HFFc6 (cell line): Measurements from ENCODE around the gene SV2B. TPM values are rescaled to one million over a fixed set of nuclear protein-coding genes. Genes with fewer than 3 reads are reported as not detected.

ENCODE experiments used
- DNase-seq: peaks from one replicate; pipeline ENCODE4 v3.0.0-alpha.2; 2018
- H3K27ac Mint-ChIP-seq: 2 replicates; pipeline ENCODE4 v1.8.0; 2020; ENCODE audit warnings: mild to moderate bottlenecking, mixed read lengths
- H3K27me3 Mint-ChIP-seq: 2 replicates; pipeline ENCODE4 v1.8.0; 2021; ENCODE audit warnings: mild to moderate bottlenecking, moderate library complexity, mixed read lengths; ENCODE audit not compliant: insufficient read depth
- H3K36me3 Mint-ChIP-seq: 2 replicates; pipeline ENCODE4 v1.8.0; 2021; ENCODE audit warnings: low read depth, mixed read lengths
- H3K4me1 Mint-ChIP-seq: 2 replicates; pipeline ENCODE4 v1.8.0; 2020; ENCODE audit warnings: low read depth, mixed read lengths
- H3K4me3 Mint-ChIP-seq: 2 replicates; pipeline ENCODE4 v1.8.0; 2020; ENCODE audit warnings: mild to moderate bottlenecking, moderate library complexity, mixed read lengths
- H3K9me3 Mint-ChIP-seq: 2 replicates; pipeline ENCODE4 v1.8.0; 2020; ENCODE audit warnings: mild to moderate bottlenecking, mixed read lengths
- CTCF ChIP-seq: fragments of 200-600 bp; sonication (generic); IDR thresholded peaks from 2 replicates; pipeline ENCODE4 v1.5.0; 2021; ENCODE audit warnings: antibody characterized with exemption, mild to moderate bottlenecking
- total RNA-seq, 6 experiments: library from RNA; stranded (reverse); fragmentation: NEBNext Ultra II Directional; extraction: Animal tissue kit (Norgen Biotek cat#: 25700); gene quantifications; 2 replicates in 1 of 6; 3 replicates in 5 of 6; pipeline ENCODE4 v1.2.3, GENCODE V29; 2021

SV2B gene
- total RNA-seq, 6 experiments from 2014 or later: not detected

- Mint-ChIP-seq H3K4me1 (peaks cover 11% of the 10 kb centered on the region), H3K9me3 (peaks cover 5% of the 10 kb centered on the region; the same call in 1 of the 2 replicates), H3K27ac (no peak overlapping the region), H3K27me3 (peaks cover 21% of the 10 kb centered on the region), H3K36me3 (no peaks in the 10 kb centered on the region), H3K4me3 (no peak overlapping the region)
- no peak for TF ChIP-seq CTCF
- no peak for DNase-seq
Observed at GRCh38 chr15:91104111-91104510, 4.1 kb downstream of the SV2B start.

GRCh38 chr15:91108421-91108820 is 8.4 kb downstream of the SV2B start:
- Mint-ChIP-seq H3K36me3 (no peaks in the 10 kb centered on the region), H3K9me3 (peaks cover 5% of the 10 kb centered on the region; the same call in 1 of the 2 replicates), H3K4me3 (no peak overlapping the region), H3K27ac (no peak overlapping the region), H3K27me3 (peaks cover 5% of the 10 kb centered on the region), H3K4me1 (no peaks in the 10 kb centered on the region)
- TF ChIP-seq CTCF: no peak
- DNase-seq: no peak

GRCh38 chr15:91109885-91110284 is 9.8 kb downstream of the SV2B start:
- no peaks in the 10 kb centered on the region for H3K4me1 Mint-ChIP-seq
- H3K27me3 Mint-ChIP-seq: peaks cover 2% of the 10 kb centered on the region; the same call in 1 of the 2 replicates
- no peak for TF ChIP-seq CTCF
- peaks cover 5% of the 10 kb centered on the region; the same call in 1 of the 2 replicates for H3K9me3 Mint-ChIP-seq
- no peak for DNase-seq
- no peaks in the 10 kb centered on the region for H3K36me3 Mint-ChIP-seq
- no peak overlapping the region for H3K27ac Mint-ChIP-seq
- H3K4me3 Mint-ChIP-seq: no peak overlapping the region

- Mint-ChIP-seq H3K4me3 (no peak overlapping the region), H3K36me3 (no peaks in the 10 kb centered on the region), H3K27ac (no peak overlapping the region), H3K27me3 (peaks cover 2% of the 10 kb centered on the region; the same call in 1 of the 2 replicates), H3K4me1 (no peaks in the 10 kb centered on the region), H3K9me3 (peaks cover 5% of the 10 kb centered on the region; the same call in 1 of the 2 replicates)
- no peak for DNase-seq
- TF ChIP-seq CTCF: no peak
Observed at GRCh38 chr15:91110407-91110806, 10.3 kb downstream of the SV2B start.

- H3K27me3 Mint-ChIP-seq: no peaks in the 10 kb centered on the region
- TF ChIP-seq CTCF: no peak
- H3K9me3 Mint-ChIP-seq: no peaks in the 10 kb centered on the region
- DNase-seq: no peak
- no peak overlapping the region for H3K4me3 Mint-ChIP-seq
- no peaks in the 10 kb centered on the region for H3K4me1 Mint-ChIP-seq
- H3K27ac Mint-ChIP-seq: no peak overlapping the region
- no peaks in the 10 kb centered on the region for H3K36me3 Mint-ChIP-seq
Observed at GRCh38 chr15:91113030-91113429, 13.0 kb downstream of the SV2B start.

GRCh38 chr15:91114301-91114700 is 14.2 kb downstream of the SV2B start:
- DNase-seq: no peak

More at GRCh38 chr15:91114301-91114700, 14.2 kb downstream of the SV2B start:
- no peaks in the 10 kb centered on the region for H3K9me3 Mint-ChIP-seq
- peaks cover 2% of the 10 kb centered on the region; the same call in 1 of the 2 replicates for H3K27me3 Mint-ChIP-seq
- H3K36me3 Mint-ChIP-seq: no peaks in the 10 kb centered on the region
- no peak overlapping the region for H3K4me3 Mint-ChIP-seq
- no peak for TF ChIP-seq CTCF
- H3K4me1 Mint-ChIP-seq: no peaks in the 10 kb centered on the region
- H3K27ac Mint-ChIP-seq: no peak overlapping the region
